GM21381 (cell line): ENCODE measurements around the gene PRKAG1.
A peak's percentile ranks its signal among the peaks of the same experiment; 100 is the strongest.

Experiments
- ATAC-seq: cut with Tn5 transposase; IDR thresholded peaks from one replicate; pipeline ENCODE4 v1.9.1; 2021; ENCODE audit warnings: mild to moderate bottlenecking, moderate library complexity; ENCODE audit not compliant: unreplicated experiment

Gene PRKAG1

GRCh38 chr12:49032679-49033447, 14.3 kb upstream of the PRKAG1 start:
- no peak for ATAC-seq

GRCh38 chr12:49032276-49032675, 13.7 kb upstream of the PRKAG1 start:
- ATAC-seq = no peak

- no peak for ATAC-seq
Observed at GRCh38 chr12:49031573-49032161, 13.1 kb upstream of the PRKAG1 start.

- no peak for ATAC-seq
Observed at GRCh38 chr12:49030714-49031572, 12.4 kb upstream of the PRKAG1 start.

- ATAC-seq = no peak
Observed at GRCh38 chr12:49030119-49030518, 11.5 kb upstream of the PRKAG1 start.

- ATAC-seq = no peak
Observed at GRCh38 chr12:49028666-49029275, 10.2 kb upstream of the PRKAG1 start.

GRCh38 chr12:49027846-49028555, 9.4 kb upstream of the PRKAG1 start:
- ATAC-seq = no peak

- ATAC-seq = no peak
Observed at GRCh38 chr12:49026678-49027480, 8.3 kb upstream of the PRKAG1 start.

GRCh38 chr12:49026101-49026500, 7.5 kb upstream of the PRKAG1 start:
- ATAC-seq = no peak

GRCh38 chr12:49025463-49025862, 6.9 kb upstream of the PRKAG1 start:
- no peak for ATAC-seq

GRCh38 chr12:49024543-49024942, 6.0 kb upstream of the PRKAG1 start:
- ATAC-seq = no peak

GRCh38 chr12:49023812-49024211, 5.2 kb upstream of the PRKAG1 start:
- no peak for ATAC-seq

- no peak for ATAC-seq
Observed at GRCh38 chr12:49022558-49023178, 4.1 kb upstream of the PRKAG1 start.

- no peak for ATAC-seq
Observed at GRCh38 chr12:49021292-49021915, 2.8 kb upstream of the PRKAG1 start.

- no peak for ATAC-seq
Observed at GRCh38 chr12:49020441-49020840, 1.9 kb upstream of the PRKAG1 start.

GRCh38 chr12:49019443-49020324, 1.1 kb upstream of the PRKAG1 start:
- ATAC-seq = no peak

GRCh38 chr12:49019120-49019430, 499 bp upstream of the PRKAG1 start:
- peak; percentile 20 for ATAC-seq

GRCh38 chr12:49017891-49018260, 700 bp downstream of the PRKAG1 start:
- no peak for ATAC-seq
